GM18507 (cell line): ENCODE data around the gene FAM227A.

Experiments used
- DNase-seq: peaks from one replicate; pipeline ENCODE4 v3.0.0; 2011; ENCODE audit warnings: low read depth; ENCODE audit not compliant: insufficient read length; ENCODE audit errors: extremely low spot score
- FAIRE-seq: peaks from 2 replicates; lab custom pipeline; 2011; peaks lifted over from hg19 to GRCh38; lab: Jason Lieb, UNC

FAM227A gene

GRCh38 chr22:38656256-38657044 lies at the start of gene FAM227A, which contains the start of gene CBY1:
Gene FAM227A, minus strand, starts transcription at chr22:38656392. Its CDS starts 6,224 bp downstream, at chr22:38650168.
Gene CBY1, plus strand, starts transcription at chr22:38656638. Its CDS starts 11,417 bp downstream, at chr22:38668055.
- peak; percentile 88 for FAIRE-seq
- DNase-seq, result peak; percentile 93

GRCh38 chr22:38705235-38706100 lies 49.3 kb upstream of the FAM227A start, which contains the start of gene GTPBP1:
Gene GTPBP1, plus strand, starts transcription at chr22:38705944. Its CDS starts 12 bp downstream, at chr22:38705956.
- FAIRE-seq (peak; percentile 100), DNase-seq (peak; percentile 88)

GRCh38 chr22:38704654-38705234 lies 48.6 kb upstream of the FAM227A start:
- FAIRE-seq, result no peak
- no peak for DNase-seq

GRCh38 chr22:38700789-38701628 lies 44.8 kb upstream of the FAM227A start, which contains the start of gene JOSD1:
Gene JOSD1, minus strand, starts transcription at chr22:38700943. Its CDS starts 956 bp downstream, at chr22:38699987.
- peak; percentile 74 for DNase-seq
- FAIRE-seq, result peak; percentile 87

- no peak for FAIRE-seq
- no peak for DNase-seq
These were observed 44.1 kb upstream of the FAM227A start for GRCh38 chr22:38700270-38700788.

GRCh38 chr22:38699784-38700183 lies 43.6 kb upstream of the FAM227A start:
- FAIRE-seq (no peak), DNase-seq (no peak)

GRCh38 chr22:38699143-38699542 lies 43.0 kb upstream of the FAM227A start:
- DNase-seq (no peak), FAIRE-seq (no peak)

GRCh38 chr22:38698407-38699094 lies 42.4 kb upstream of the FAM227A start:
- no peak for DNase-seq
- FAIRE-seq, result no peak

GRCh38 chr22:38697425-38698089 lies 41.4 kb upstream of the FAM227A start:
- FAIRE-seq (no peak), DNase-seq (no peak)

GRCh38 chr22:38696606-38697424 lies 40.6 kb upstream of the FAM227A start:
- FAIRE-seq, result no peak
- no peak for DNase-seq

GRCh38 chr22:38694940-38695339 lies 38.7 kb upstream of the FAM227A start:
- FAIRE-seq (no peak), DNase-seq (no peak)

GRCh38 chr22:38694049-38694448 lies 37.9 kb upstream of the FAM227A start:
- FAIRE-seq (no peak), DNase-seq (no peak)

GRCh38 chr22:38689651-38690050 lies 33.5 kb upstream of the FAM227A start:
- DNase-seq, result no peak
- FAIRE-seq, result no peak

- DNase-seq (no peak), FAIRE-seq (no peak)
These were observed 29.6 kb upstream of the FAM227A start for GRCh38 chr22:38685761-38686160.

- FAIRE-seq (no peak), DNase-seq (no peak)
These were observed 28.7 kb upstream of the FAM227A start for GRCh38 chr22:38684895-38685294.

GRCh38 chr22:38681582-38682335 lies 25.6 kb upstream of the FAM227A start, which contains the start of gene TOMM22:
Gene TOMM22, plus strand, starts transcription at chr22:38681957. Its CDS starts 22 bp downstream, at chr22:38681979.
- FAIRE-seq (peak; percentile 90), DNase-seq (peak; percentile 98)
